Stimulated activated CD8-positive, alpha-beta memory T cell treated with anti-CD3 and anti-CD28 coated beads, Interleukin-7, amount 100 ng/mL, for 1 hour (primary cell): ENCODE results near the gene FILIP1L.

Experiments
- DNase-seq, 2 donors: peaks; one replicate each; pipeline ENCODE4 v3.0.0-alpha.2; 2020; ENCODE audit warnings: low read depth in 2 of 2

The FILIP1L gene

GRCh38 chr3:99951701-99952100 is 162.6 kb downstream of the FILIP1L start:
- DNase-seq = no peak

GRCh38 chr3:99950921-99951320 is 163.4 kb downstream of the FILIP1L start:
- DNase-seq = no peak

GRCh38 chr3:99949956-99950670 is 164.2 kb downstream of the FILIP1L start:
- DNase-seq = no peak

- DNase-seq = no peak
These were observed 165.7 kb downstream of the FILIP1L start for GRCh38 chr3:99948467-99949089.

- no peak for DNase-seq
These were observed 166.9 kb downstream of the FILIP1L start for GRCh38 chr3:99947356-99947755.

GRCh38 chr3:99945328-99945995 is 168.8 kb downstream of the FILIP1L start:
- no peak for DNase-seq

GRCh38 chr3:99943931-99944761 is 170.2 kb downstream of the FILIP1L start:
- DNase-seq = no peak

- DNase-seq = no peak
These were observed 173.1 kb downstream of the FILIP1L start for GRCh38 chr3:99941211-99941610.

- DNase-seq = no peak
These were observed 174.0 kb downstream of the FILIP1L start for GRCh38 chr3:99940350-99940749.

- no peak for DNase-seq
These were observed 174.4 kb downstream of the FILIP1L start for GRCh38 chr3:99939876-99940275.

GRCh38 chr3:99938270-99938911 is 175.9 kb downstream of the FILIP1L start:
- DNase-seq = no peak

- DNase-seq = no peak
These were observed 179.1 kb downstream of the FILIP1L start for GRCh38 chr3:99934975-99935797.

GRCh38 chr3:99933971-99934750 is 180.1 kb downstream of the FILIP1L start:
- DNase-seq = no peak

GRCh38 chr3:99931059-99931458 is 183.2 kb downstream of the FILIP1L start:
- no peak for DNase-seq

GRCh38 chr3:99929745-99930139 is 184.6 kb downstream of the FILIP1L start:
- DNase-seq = no peak

- DNase-seq = no peak
These were observed 185.2 kb downstream of the FILIP1L start for GRCh38 chr3:99928771-99929744.

- no peak for DNase-seq
These were observed 186.4 kb downstream of the FILIP1L start for GRCh38 chr3:99927671-99928457.
